Epithelial cell of proximal tubule (primary cell): ENCODE results near the gene PRR5L. TPM values are rescaled to one million over a fixed set of nuclear protein-coding genes. Genes with fewer than 3 reads are reported as not detected.
A peak's percentile ranks its signal among the peaks of the same experiment; 100 is the strongest.

Experiments used
- DNase-seq: peaks from one replicate; pipeline ENCODE4 v3.0.0-alpha.2; 2011; ENCODE audit warnings: low read depth
- H3K4me3 ChIP-seq: 2 replicates; pipeline ENCODE4 v1.5.1; 2011; ENCODE audit warnings: low read depth, mild to moderate bottlenecking, low read length
- CTCF ChIP-seq: conservative IDR thresholded peaks from 2 replicates; pipeline ENCODE4 v1.5.1; 2012; ENCODE audit warnings: low read depth, mild to moderate bottlenecking, low read length
- total RNA-seq: library from RNA; depleted of rRNA; stranded (reverse); fragments of >200 nt; gene quantifications from 2 replicates; pipeline ENCODE4 v1.2.3, GENCODE V29; 2015

Gene PRR5L
- total RNA-seq, 1 donor from 2014 or later: 5.9 TPM

GRCh38 chr11:36371181-36371580 is 75.1 kb downstream of the PRR5L start:
- TF ChIP-seq CTCF: no peak
- H3K4me3 ChIP-seq: no peak overlapping the region
- DNase-seq: no peak

- no peak for DNase-seq
- H3K4me3 ChIP-seq: no peak overlapping the region
- TF ChIP-seq CTCF: no peak
Measured at GRCh38 chr11:36371590-36371989, 75.5 kb downstream of the PRR5L start.

- no peak overlapping the region for H3K4me3 ChIP-seq
- DNase-seq: no peak
- no peak for TF ChIP-seq CTCF
Measured at GRCh38 chr11:36372101-36372771, 76.1 kb downstream of the PRR5L start.

GRCh38 chr11:36373016-36374010 is 77.2 kb downstream of the PRR5L start:
- no peak overlapping the region for H3K4me3 ChIP-seq
- DNase-seq: no peak
- TF ChIP-seq CTCF: no peak

GRCh38 chr11:36374726-36375125 is 78.6 kb downstream of the PRR5L start:
- TF ChIP-seq CTCF: no peak
- DNase-seq: no peak

GRCh38 chr11:36375353-36376008 is 79.4 kb downstream of the PRR5L start:
- no peak for TF ChIP-seq CTCF
- H3K4me3 ChIP-seq: peak overlapping the region; percentile 85
- no peak for DNase-seq

More at GRCh38 chr11:36374726-36375125, 78.6 kb downstream of the PRR5L start:
- no peak overlapping the region for H3K4me3 ChIP-seq
